EH (cell line): ENCODE data around the gene TBC1D30.

Source experiments
- DNase-seq: peaks from one replicate; pipeline ENCODE4 v3.0.0-alpha.2; 2015; ENCODE audit warnings: low read depth

The TBC1D30 gene

GRCh38 chr12:64860446-64860998 is 36.1 kb downstream of the TBC1D30 start:
- DNase-seq = no peak

- DNase-seq = no peak
Measured at GRCh38 chr12:64864319-64864718, 39.9 kb downstream of the TBC1D30 start.

GRCh38 chr12:64875186-64875585 is 50.7 kb downstream of the TBC1D30 start:
- no peak for DNase-seq

- no peak for DNase-seq
Measured at GRCh38 chr12:64876388-64877071, 52.1 kb downstream of the TBC1D30 start.

- DNase-seq = no peak
Measured at GRCh38 chr12:64877363-64878004, 53.0 kb downstream of the TBC1D30 start.

- DNase-seq = no peak
Measured at GRCh38 chr12:64882687-64883086, 58.2 kb downstream of the TBC1D30 start.

- no peak for DNase-seq
Measured at GRCh38 chr12:64883264-64884163, 59.1 kb downstream of the TBC1D30 start.

GRCh38 chr12:64884164-64884542 is 59.7 kb downstream of the TBC1D30 start:
- DNase-seq = no peak

GRCh38 chr12:64884728-64885127 is 60.3 kb downstream of the TBC1D30 start:
- DNase-seq = no peak

- DNase-seq = no peak
Measured at GRCh38 chr12:64889434-64890216, 65.2 kb downstream of the TBC1D30 start.

GRCh38 chr12:64890873-64891468 is 66.5 kb downstream of the TBC1D30 start:
- peak; percentile 70 for DNase-seq

- DNase-seq = no peak
Measured at GRCh38 chr12:64891629-64892028, 67.2 kb downstream of the TBC1D30 start.

GRCh38 chr12:64892561-64892960 is 68.1 kb downstream of the TBC1D30 start:
- no peak for DNase-seq

GRCh38 chr12:64893961-64894360 is 69.5 kb downstream of the TBC1D30 start:
- DNase-seq = peak; percentile 80

- DNase-seq = peak; percentile 47
Measured at GRCh38 chr12:64894827-64895475, 70.5 kb downstream of the TBC1D30 start.

- peak; percentile 76 for DNase-seq
Measured at GRCh38 chr12:64895526-64895925, 71.1 kb downstream of the TBC1D30 start.

GRCh38 chr12:64900540-64900939 is 76.1 kb downstream of the TBC1D30 start:
- DNase-seq = peak; percentile 48

GRCh38 chr12:64903479-64904152 is 79.2 kb downstream of the TBC1D30 start:
- DNase-seq = no peak

- DNase-seq = no peak
Measured at GRCh38 chr12:64907097-64907496, 82.7 kb downstream of the TBC1D30 start.

- no peak for DNase-seq
Measured at GRCh38 chr12:64909124-64909523, 84.7 kb downstream of the TBC1D30 start.
